ENCODE data around the gene TMEM132D.

DNA sequence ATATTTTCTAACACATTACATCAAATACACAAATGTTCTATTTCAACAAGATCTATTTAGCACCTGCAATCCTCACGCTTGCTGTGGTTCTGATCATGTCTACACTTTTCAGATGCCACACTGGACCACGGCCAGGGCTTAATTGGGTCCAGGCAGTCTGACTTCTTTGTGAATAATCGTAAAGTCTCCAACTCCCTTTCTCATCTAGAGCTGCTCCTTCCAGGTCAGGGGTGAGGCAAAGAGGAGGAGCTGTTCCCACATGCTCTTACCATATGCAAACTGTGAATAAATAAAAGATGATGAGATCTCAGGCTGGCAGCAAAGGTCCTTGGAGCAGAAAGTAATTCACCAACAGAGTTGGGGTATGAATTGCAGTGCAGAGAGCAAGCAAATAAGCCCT, 733.9 kb downstream of the TMEM132D start:
- TF ChIP-seq GATA2 (IDR thresholded peaks at IDR 0.05; ENCODE audit: low read depth, low read length) (no peak), GATA3 (IDR thresholded peaks at IDR 0.05; ENCODE audit: low read depth, low read length) (no peak)
